Neutrophil (primary cell): ENCODE data around the gene SLC26A11.

Experiments
- H3K27ac ChIP-seq: fragments of 200-600 bp; sonication (generic); 2 replicates; pipeline ENCODE4 v1.5.1; 2016; ENCODE audit warnings: mild to moderate bottlenecking, moderate library complexity
- H3K27me3 ChIP-seq: fragments of 200-600 bp; sonication (generic); 2 replicates; pipeline ENCODE4 v1.6.0; 2016; ENCODE audit warnings: mild to moderate bottlenecking
- H3K36me3 ChIP-seq: fragments of 200-600 bp; sonication (generic); 2 replicates; pipeline ENCODE4 v1.5.1; 2017
- H3K4me1 ChIP-seq, 2 experiments: fragments of 200-600 bp in 1 of 2; sonication (generic) in 1 of 2; 1 replicate in 1 of 2; 2 replicates in 1 of 2; pipeline versions ENCODE4 v1.5.1 to v1.6.1; 2013 to 2016; ENCODE audit warnings: low read depth in 1 of 2, low read length in 1 of 2, mild to moderate bottlenecking in 1 of 2, moderate library complexity in 1 of 2; ENCODE audit not compliant: control insufficient read depth in 1 of 2, insufficient read depth in 1 of 2
- H3K4me3 ChIP-seq, 2 experiments: fragments of 200-600 bp in 1 of 2; sonication (generic) in 1 of 2; 1 replicate in 1 of 2; 2 replicates in 1 of 2; pipeline ENCODE4 v1.5.1; 2013 to 2016; ENCODE audit warnings: low read depth in 1 of 2, low read length in 1 of 2, mild to moderate bottlenecking in 1 of 2, moderate library complexity in 1 of 2
- H3K9me3 ChIP-seq: fragments of 200-600 bp; sonication (generic); 2 replicates; pipeline ENCODE4 v1.5.1; 2016
- TF ChIP-seq, protein P1 (sequence below): fragments of 200-600 bp; sonication (generic); IDR thresholded peaks from 2 replicates; pipeline ENCODE4 v1.5.1; 2016; ENCODE audit warnings: antibody characterized with exemption

SLC26A11 gene

DNA sequence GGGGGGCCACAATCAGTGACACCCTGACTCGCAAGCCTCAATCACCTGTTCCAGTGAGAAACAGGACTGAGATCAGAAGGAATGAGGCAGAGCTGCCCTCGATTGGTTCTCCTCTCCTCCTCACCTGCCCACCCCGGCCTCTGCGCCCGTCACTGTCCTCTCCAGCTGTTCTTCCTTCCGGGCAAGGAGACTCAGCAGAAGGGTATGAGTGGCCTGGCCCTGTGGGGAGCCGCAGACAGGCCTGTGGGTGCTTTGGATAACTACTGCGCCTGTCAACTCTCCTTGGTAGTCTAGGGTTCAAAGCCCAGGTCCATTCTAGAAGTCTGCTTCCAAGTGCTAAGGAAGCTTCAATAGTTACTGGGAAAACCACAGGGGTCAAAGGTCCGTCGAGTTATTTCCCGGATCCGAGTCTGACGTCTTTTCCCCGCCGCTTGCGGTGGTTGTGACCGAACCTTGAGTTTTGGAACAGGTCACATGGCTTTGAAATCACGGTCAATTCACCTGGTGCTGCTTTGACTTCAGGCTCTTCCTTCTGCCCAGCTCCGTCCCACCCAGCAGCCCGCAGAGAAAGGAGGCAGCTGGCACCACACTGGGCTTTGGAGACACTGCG lies 42.1 kb upstream of the SLC26A11 start:
- Histone ChIP-seq H3K4me3 (no peak overlapping the region), H3K27me3 (peaks cover 25% of the 10 kb centered on the region), H3K36me3 (no peaks in the 10 kb centered on the region), H3K4me1 (no peaks in the 10 kb centered on the region), H3K9me3 (no peaks in the 10 kb centered on the region), H3K27ac (no peak overlapping the region)
- TF ChIP-seq, protein P1, sequence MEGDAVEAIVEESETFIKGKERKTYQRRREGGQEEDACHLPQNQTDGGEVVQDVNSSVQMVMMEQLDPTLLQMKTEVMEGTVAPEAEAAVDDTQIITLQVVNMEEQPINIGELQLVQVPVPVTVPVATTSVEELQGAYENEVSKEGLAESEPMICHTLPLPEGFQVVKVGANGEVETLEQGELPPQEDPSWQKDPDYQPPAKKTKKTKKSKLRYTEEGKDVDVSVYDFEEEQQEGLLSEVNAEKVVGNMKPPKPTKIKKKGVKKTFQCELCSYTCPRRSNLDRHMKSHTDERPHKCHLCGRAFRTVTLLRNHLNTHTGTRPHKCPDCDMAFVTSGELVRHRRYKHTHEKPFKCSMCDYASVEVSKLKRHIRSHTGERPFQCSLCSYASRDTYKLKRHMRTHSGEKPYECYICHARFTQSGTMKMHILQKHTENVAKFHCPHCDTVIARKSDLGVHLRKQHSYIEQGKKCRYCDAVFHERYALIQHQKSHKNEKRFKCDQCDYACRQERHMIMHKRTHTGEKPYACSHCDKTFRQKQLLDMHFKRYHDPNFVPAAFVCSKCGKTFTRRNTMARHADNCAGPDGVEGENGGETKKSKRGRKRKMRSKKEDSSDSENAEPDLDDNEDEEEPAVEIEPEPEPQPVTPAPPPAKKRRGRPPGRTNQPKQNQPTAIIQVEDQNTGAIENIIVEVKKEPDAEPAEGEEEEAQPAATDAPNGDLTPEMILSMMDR = no peak

DNA sequence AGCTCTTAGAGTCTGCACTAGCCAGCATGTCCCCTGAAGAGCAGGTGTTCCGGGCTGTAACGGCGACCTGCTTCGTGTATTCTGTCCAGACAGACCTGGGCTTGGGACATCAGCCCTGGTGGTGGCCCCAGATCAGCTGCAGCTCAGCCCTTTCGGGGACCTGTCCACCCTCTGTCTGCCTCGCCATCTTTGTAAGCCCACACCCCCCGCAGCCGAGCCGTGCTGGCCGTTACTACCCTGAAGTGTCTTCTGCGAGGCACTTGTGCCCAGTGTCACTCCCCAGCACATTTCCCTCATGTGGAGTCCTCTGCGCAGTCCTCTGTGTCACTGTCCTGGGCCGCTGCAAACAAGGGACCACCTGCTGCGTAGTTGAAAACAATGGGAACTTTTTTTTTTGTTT lies 40.0 kb upstream of the SLC26A11 start:
- Histone ChIP-seq H3K4me1 (no peaks in the 10 kb centered on the region), H3K9me3 (no peaks in the 10 kb centered on the region), H3K27ac (no peak overlapping the region), H3K36me3 (no peaks in the 10 kb centered on the region), H3K4me3 (no peak overlapping the region), H3K27me3 (peaks cover 18% of the 10 kb centered on the region)
- TF ChIP-seq, protein P1 = no peak

DNA sequence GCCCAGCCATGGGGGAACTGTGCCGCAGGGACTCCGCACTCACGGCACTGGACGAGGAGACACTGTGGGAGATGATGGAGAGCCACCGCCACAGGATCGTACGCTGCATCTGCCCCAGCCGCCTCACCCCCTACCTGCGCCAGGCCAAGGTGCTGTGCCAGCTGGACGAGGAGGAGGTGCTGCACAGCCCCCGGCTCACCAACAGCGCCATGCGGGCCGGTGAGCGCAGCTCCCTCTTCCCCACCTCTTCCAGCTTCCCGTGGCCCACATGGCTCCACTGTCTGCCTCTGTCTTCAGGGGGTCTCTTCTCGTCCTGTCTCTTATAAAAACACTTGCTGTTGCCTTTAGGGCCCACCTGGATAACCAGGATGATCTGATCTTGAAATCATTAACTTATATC lies 38.8 kb upstream of the SLC26A11 start:
- no peak overlapping the region for H3K27ac ChIP-seq
- no peaks in the 10 kb centered on the region for H3K36me3 ChIP-seq
- no peaks in the 10 kb centered on the region for H3K9me3 ChIP-seq
- TF ChIP-seq, protein P1 = no peak
- no peaks in the 10 kb centered on the region for H3K4me1 ChIP-seq
- peaks cover 18% of the 10 kb centered on the region for H3K27me3 ChIP-seq
- no peak overlapping the region for H3K4me3 ChIP-seq

DNA sequence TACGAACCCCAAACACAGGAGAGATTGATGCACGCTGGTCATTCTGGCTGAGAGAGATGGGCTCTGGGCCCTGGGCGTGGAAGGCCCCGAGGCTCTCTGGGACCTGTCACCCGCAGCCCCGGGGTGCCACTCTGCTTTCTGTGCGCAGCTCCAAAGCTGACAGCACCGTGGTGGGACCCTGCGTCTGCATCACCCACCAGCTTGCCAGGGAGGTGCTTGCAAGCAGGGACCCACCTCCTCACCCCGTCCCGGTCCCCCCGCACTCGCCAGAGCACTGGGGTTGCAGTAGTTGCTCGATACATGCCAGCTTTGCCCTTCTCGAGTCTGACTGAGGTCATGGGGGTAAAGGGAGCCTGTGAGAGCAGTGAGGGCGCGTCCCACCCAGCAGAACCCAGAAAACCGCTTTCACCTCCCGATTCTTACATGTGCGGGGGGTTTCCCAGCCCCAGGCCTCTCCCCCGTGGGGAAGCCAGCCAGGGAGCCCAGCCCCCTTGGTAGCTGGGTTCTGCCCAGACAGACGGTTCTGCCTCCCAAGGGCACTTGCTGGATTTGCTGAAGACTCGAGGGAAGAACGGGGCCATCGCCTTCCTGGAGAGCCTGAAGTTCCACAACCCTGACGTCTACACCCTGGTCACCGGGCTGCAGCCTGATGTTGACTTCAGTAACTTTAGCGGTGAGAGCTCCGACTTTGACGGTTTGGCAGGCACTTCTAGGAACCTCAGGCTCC lies 37.9 kb upstream of the SLC26A11 start:
- Histone ChIP-seq H3K4me1 (no peaks in the 10 kb centered on the region), H3K36me3 (no peaks in the 10 kb centered on the region), H3K27me3 (peaks cover 13% of the 10 kb centered on the region), H3K9me3 (no peaks in the 10 kb centered on the region), H3K4me3 (no peak overlapping the region), H3K27ac (no peak overlapping the region)
- TF ChIP-seq, protein P1 = no peak

DNA sequence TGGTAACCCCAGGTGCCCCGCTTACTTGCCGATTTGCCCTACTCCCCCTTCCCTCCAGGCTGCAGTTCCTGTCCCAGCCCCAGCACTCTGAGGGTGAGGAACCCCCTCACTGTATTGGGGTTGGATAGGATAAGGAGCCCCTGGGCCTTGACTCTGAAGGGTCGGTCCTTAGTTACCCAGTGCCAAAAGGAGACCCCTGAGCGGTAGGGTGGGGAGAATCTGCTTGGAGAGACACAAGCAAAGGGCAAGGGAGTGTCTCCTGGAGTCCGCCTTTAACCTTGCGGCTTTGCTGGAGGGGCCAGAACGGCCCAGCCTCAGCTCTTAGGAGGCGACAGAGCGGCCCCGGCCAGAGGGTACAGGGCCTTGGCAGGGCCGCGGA lies 37.4 kb upstream of the SLC26A11 start:
- Histone ChIP-seq H3K4me3 (no peak overlapping the region), H3K4me1 (no peaks in the 10 kb centered on the region), H3K9me3 (no peaks in the 10 kb centered on the region), H3K27ac (no peak overlapping the region), H3K36me3 (no peaks in the 10 kb centered on the region), H3K27me3 (peaks cover 14% of the 10 kb centered on the region)
- TF ChIP-seq, protein P1 = no peak
